ENCODE data around the gene HTR7.
A peak's percentile ranks its signal among the peaks of the same experiment; 100 is the strongest.
"Not testable (repeated sequence)": the region's sequence is repeated elsewhere in the genome, so short reads cannot be mapped to it uniquely, and the experiment has no call there.

Gene HTR7

DNA sequence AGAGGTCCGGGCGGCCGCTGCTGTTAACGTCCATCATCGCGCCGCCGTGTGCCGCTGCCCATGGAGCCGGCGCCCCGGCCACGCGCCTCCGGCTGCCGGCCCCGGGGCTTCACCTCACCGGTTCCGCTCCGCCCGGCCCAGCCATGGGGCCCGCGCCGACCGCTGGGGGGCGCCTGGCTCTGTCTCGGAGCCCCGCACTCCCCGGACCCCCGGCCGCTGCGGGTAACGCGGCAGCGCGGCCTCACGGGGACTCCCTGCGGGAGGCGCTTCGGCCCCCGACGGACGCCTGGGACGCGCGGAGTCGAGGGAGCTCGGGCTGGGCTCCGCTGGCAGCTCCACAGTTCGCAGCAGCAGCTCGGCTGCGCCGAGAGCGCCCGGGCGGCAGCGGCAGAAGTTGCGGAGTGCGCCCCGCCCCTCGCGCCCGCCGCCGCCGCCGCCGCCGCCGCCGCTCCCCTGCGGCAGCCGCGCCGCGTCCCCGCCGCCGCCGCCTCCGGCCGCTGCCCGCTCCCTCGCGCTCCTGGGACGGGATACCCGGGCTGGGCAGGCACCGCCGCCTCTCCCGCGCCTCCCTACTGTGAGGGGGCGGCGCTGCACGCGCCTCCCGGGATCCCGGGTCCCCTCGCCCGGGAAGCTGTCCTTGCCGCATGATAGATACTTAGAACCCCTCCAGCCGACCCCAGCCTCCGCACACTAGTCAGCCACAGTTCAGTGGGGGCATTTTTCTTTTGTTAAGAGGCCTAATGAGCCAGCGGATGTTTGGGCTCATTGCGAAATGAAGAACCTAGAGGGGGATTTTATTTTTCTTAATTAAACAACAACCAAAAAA is at the start of gene HTR7:
Gene HTR7, minus strand, starts transcription at position 405 of the 826 bp plus-strand sequence. Its CDS starts 368 bp downstream, at position 37.
- DNase-seq (ENCODE audit: extremely low read depth in 1 of 2, low read depth in 1 of 2) = no peak

DNA sequence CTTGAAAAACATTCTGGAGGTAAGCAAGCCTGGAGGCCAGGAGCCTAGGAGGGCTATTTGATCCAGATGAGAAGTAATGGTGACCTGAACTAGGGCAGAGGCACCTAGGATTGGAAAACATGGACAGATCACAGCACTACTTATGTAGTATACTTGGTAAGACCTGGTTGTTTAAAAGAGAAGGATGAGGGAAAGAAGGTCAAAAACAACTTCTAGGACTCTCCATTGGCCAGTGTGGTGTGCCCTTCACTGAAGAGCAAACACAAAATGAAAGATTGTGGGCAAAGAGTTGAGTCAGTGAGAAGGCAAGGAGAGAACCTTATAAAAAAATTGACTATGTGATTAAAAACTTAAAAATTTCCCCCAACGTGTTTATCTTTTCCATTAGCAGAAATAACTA is 48.8 kb upstream of the HTR7 start:
- DNase-seq (ENCODE audit: extremely low read depth in 1 of 2, low read depth in 1 of 2) = no peak

DNA sequence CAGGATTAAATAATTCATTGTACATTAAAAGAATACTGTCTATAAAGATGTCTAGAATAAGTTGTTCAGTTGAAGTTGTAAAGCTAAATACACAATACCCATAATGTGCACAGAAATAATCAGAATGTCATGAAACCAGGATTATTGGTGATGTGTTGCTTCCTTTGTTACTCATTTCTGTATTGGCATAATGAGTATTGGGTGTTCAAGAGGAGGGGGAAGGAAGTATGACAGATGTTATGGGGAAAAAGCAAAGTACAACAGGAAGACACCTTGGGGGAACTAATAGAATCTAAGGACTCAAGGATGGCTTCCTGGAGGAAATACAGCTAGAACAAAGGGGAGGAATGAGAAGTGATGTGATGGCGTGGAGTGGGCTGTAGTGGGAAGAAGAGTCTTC is 48.1 kb upstream of the HTR7 start:
- no peak for DNase-seq (ENCODE audit: extremely low read depth in 1 of 2, low read depth in 1 of 2)

DNA sequence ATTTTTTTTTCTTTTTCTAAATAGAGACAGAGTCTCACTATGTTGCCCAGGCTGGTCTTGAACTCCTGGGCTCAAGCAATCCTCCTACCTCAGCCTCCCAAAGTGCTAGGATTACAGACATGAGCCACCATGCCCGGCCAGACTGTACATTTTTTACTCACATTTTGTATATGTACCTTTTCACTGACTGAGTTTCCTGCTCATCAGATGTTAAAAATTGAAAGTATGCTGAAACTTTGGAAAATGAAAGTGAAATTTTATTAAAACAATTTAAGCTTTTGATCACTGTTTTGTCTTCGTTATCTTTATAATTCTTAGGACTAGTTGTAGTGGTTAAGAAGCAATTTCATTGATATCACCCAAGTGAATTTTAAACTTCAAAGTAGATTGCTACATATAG is 39.1 kb upstream of the HTR7 start:
- not testable (repeated sequence) for DNase-seq (ENCODE audit: extremely low read depth in 1 of 2, low read depth in 1 of 2)

DNA sequence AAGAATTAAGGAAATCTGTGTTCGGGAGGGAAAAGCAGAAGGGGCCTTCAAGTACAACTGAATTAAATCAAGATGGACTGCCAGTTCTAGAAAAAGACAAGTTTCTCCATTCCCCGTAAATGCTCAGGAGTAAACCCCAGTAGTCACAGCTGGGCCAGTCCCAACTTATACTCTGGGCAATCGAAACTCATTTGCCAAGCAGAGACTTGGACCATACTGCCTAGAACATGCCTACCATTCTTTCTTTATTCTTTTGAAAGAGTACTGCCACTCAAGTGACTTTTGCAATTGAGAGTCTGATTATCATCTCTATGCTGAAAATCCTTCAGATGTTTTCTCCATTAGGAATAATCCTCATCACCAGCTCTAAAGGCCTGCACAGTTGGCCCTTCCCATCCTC is 35.4 kb upstream of the HTR7 start:
- DNase-seq (ENCODE audit: extremely low read depth in 1 of 2, low read depth in 1 of 2) = no peak

DNA sequence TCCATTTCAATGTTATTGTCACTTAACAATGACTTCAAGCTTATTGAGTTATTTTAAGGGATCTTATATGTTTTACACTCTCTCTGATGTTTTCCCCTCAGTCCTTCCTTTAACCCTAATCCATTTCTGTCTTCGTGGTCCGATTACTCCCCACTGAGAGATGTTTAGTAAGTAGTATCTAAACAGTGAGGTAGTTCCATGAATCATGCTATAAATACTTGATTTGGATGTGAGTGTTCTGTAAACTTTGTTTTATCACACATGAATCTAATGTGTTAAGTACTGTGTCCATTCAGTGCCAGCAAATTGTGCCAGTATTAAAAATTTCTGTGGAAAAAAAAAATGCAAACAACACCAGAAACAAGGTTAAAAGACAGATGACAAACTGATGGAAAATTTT is 32.5 kb upstream of the HTR7 start:
- no peak for DNase-seq (ENCODE audit: extremely low read depth in 1 of 2, low read depth in 1 of 2)

DNA sequence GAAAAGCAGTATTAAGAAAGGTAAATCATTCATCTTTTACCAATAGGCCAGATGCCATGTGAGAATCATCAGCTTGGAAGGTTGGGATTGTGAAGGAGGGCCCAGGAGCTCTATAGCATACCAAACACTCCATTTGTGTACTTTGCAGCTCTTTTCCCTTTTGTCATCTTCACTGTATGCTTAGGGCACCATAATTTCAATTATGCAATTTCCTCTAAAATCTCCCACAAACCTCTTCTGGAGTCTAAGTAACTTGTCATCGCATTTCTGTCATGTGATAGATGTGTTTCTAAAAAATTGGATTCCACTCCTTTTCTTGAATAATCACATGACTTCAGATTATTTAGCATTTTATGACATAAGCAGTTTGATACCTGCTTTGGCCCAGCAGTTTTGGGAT is 31.8 kb upstream of the HTR7 start:
- DNase-seq (ENCODE audit: extremely low read depth in 1 of 2, low read depth in 1 of 2) = no peak

DNA sequence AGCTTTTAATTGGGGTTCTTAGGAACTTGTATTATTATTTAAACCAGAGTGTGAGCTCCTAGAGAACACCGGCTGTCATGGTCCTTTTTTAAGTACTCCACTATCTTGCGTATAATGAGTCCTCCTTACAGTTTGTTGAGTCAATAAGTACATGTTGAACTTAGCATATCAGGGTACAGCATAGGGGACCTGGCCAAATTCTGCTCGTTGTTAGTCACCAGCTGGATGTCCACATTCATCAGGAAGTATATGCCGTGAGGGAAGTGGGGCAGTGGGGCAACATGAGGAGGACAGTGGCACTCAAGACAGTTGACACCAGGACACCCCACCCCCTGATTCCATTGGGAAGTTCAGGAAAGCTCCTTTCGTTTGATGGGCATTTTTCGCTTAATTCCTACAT is 30.5 kb upstream of the HTR7 start:
- no peak for DNase-seq (ENCODE audit: extremely low read depth in 1 of 2, low read depth in 1 of 2)

DNA sequence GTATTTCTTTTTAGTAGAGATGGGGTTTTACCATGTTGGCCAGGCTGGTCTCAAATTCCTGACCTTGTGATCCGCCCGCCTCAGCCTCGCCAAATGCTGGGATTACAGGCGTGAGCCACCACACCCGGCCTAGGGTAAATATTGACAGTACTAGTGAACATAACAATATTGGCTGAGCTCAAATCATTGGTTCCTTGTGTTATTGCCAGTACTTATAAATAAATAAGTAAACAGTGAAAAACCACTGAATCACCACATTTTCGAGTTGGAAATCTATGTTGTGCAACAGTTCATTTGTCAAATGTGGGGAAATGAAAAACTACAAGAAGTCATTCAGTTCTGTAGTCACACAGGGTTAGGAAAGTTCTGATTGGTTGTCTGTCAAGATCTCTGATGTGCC is 29.7 kb upstream of the HTR7 start:
- no peak for DNase-seq (ENCODE audit: extremely low read depth in 1 of 2, low read depth in 1 of 2)

DNA sequence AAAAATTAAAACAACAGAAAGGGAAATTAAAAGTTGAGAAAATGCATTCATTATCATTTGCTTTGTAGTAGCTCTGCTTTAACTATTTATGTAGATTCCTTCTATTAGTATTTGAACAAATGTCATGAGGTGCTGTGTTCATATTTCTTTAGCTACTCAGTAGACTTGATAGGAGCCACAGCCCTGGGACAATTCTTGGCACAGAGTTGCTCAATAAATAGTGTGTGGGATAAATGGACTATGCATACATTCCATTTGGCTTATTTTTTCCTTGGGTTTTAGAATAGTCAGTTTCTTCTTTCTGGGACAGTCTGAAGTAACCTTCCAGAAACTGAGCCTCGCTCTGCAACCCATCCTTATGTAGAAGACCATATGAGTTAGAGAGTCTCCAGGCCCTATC is 27.3 kb upstream of the HTR7 start:
- DNase-seq (ENCODE audit: extremely low read depth in 1 of 2, low read depth in 1 of 2) = no peak

DNA sequence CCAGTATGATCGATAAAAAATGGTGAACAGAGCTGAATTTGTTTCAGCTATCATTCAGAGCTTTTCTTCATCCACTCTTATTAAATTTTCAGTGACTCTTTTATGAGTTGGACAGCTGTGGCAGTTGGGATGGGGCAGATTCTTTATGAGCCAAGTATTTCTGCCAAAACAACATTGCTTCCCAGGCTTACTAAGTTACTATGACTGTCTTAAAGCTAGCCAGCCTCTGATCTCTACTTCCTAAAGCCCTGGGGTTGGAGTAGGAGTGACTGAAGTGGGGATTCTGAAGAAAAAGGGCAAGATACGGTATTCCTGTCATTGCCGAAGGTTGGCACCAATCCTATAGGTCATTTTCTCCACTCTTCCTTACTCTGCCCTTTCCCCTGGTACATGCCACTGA is 26.6 kb upstream of the HTR7 start:
- DNase-seq (ENCODE audit: extremely low read depth in 1 of 2, low read depth in 1 of 2) = no peak

DNA sequence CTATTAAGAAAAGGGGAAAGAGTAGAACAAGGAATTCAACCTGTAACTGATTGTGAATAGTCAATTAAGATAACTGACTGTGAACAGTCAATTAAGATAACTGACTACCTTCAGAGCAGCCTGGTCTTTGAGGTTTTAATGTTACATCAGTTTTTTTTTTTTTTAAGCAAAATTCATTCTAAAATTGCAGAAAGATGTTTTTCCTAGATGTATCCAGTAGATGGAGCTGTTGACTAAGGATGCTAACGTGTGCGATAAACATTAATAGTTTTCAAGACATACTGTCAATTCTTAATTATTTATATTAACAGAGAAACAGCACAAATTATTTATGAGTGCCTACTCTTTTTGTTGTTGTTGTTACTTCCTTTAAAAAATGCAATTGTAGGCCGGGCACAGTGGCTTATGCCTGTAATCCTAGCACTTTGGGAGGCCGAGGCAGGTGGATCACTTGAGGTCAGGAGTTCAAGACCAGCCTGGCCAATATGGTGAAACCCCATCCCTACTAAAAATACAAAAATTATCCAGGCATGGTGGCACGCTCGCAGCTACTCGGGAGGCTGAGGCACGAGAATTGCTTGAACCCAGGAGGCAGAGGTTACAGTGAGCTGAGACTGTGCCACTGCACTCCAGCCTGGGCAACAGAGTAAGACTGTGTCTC is 22.4 kb upstream of the HTR7 start:
- DNase-seq (ENCODE audit: extremely low read depth in 1 of 2, low read depth in 1 of 2) = not testable (repeated sequence)

DNA sequence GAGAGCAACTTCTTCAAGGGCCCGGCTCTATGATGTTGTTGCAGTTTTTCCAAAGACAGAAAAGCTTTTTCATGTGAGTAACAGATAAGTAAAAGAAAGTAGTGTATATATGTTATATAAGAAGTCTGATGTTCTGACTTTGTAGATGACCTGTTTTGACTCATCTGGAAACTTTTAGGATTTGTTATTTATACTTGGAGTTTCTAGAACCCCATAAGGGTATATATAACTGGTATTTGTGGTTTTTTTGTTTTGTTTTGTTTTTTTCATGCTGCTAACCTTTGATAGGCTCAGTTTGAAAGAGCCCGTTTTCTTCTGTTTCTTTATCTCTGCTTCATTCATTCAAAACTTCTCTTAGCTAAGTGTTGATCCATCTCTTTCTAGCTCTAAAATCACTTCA is 21.2 kb upstream of the HTR7 start:
- no peak for DNase-seq (ENCODE audit: extremely low read depth in 1 of 2, low read depth in 1 of 2)

DNA sequence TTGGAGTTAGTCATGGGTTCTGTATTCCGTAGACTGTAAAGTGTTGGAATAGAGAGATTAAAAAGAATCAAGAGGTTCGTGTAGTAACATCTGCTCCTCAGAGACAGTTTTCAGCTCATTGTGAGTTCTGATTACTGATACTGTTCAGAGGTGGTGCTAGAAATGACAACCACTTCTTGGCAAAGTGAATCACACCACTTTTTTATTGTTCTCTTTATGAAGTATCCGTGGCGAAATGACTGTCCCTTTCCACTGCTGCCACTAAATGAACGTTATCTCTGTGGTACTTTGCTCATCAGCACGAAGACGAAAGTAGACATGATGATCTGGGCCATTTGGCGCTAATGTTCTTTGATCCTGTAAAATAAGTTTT is 14.8 kb upstream of the HTR7 start:
- peak in 1 of 2 donors; percentile 45 for DNase-seq (ENCODE audit: extremely low read depth in 1 of 2, low read depth in 1 of 2)

DNA sequence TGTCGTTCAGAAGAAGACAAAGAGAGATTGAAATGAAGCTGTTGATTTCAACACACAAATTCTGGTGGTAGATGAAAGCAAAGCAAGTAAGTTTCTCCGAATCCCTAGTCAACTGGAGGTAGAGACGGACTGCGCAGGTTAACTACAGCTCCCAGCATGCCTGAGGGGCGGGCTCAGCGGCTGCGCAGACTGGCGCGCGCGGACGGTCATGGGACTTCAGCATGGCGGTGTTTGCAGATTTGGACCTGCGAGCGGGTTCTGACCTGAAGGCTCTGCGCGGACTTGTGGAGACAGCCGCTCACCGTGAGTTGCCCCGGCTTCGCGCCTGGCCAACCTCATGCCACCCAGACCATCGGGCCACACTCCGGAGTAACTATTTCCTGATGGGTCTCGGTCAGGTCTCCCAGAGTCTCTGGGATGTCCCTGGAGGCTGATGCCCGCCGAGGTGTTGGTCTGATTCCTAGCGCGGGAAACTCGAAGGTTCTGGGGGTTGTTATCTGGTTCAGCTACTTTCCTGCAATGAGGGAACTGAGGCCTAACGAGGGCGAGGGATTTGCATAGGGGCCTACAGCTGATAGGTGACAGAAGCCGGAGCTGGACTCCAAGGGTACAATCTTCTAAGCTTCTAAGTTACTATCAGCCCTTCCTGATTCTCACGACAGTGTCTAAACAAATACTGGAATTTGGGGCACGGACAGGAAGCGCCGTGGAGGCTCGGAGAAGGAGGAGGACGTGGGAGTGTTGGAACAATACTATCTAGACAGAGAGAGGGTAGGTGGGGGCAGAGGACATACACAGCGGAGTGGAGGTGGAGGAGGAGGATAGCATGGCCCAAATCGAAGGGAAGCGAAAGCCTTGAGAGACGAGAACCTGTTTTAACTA is 14.2 kb upstream of the HTR7 start, which contains the start of gene RPP30:
Gene RPP30, plus strand, starts transcription at position 209 of the 882 bp plus-strand sequence. Its CDS starts 13 bp downstream, at position 222.
- DNase-seq (ENCODE audit: extremely low read depth in 1 of 2, low read depth in 1 of 2) = peak; percentile 74 to 77

DNA sequence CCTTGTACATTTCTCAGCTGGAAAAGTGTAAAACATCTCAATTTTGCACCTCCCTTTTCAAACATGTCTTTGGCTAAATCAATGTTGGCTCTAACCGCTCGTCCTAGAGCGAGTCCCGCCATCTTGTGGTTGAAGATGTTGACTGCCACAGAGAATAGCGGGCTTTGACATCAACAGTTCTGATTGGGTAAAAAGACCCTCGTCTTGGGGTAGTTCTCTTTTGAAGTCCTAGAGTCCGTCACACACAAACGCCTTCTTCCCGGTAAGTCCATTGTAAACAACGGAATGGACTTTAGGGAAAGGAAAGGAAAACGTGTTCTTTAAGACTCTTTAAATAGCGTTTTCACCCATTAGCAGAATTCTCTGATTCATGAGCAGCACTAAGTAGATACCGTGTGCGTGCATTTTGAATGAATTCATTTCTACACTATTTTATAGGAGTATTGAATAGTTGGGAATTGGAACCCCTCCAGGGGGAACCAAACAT is 13.5 kb upstream of the HTR7 start:
- DNase-seq (ENCODE audit: extremely low read depth in 1 of 2, low read depth in 1 of 2) = no peak

DNA sequence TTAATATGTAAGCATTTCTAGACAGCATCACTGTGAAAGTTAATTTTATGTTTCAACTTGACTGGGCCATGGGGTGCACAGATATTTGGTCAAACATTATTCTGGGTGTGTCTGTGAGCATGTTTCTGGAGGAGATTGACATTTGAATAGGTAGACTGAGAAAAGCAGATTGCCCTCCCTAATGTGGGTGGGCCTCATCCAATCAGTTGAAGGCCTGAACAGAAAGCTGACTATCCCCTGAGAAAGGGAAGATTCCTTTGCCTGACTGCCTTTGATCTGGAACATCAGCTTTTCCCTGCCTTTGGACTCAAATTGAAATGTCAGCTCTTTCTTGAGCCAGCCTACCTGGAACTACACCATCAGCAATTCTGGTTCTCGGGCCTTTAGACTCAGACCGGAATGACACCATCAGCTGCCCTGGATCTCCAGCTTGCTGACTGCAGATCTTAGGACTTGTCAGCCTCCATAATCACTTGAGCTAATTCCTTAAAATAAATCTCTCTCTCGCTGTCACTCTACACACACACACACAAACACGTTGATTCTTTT is 8.3 kb upstream of the HTR7 start:
- DNase-seq (ENCODE audit: extremely low read depth in 1 of 2, low read depth in 1 of 2) = no peak

DNA sequence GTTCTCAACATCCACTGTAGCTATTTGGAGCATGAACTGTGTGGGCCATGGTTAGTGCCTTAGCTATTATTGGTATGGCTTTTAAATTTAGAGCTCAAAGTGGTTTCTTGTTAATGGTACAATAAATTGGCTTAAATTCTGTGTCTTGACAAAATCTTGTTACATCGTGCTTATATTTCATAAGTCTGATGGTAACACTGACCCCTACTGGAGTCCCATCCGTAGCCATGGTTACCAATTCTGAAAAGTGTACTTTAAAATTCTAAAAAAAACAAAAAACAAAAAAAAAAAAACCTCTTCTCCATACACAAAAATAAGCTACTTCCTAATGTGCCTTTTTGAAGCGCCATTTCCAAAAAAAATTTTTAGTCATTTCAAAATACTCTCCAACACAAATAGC is 7.6 kb upstream of the HTR7 start:
- DNase-seq (ENCODE audit: extremely low read depth in 1 of 2, low read depth in 1 of 2) = no peak

DNA sequence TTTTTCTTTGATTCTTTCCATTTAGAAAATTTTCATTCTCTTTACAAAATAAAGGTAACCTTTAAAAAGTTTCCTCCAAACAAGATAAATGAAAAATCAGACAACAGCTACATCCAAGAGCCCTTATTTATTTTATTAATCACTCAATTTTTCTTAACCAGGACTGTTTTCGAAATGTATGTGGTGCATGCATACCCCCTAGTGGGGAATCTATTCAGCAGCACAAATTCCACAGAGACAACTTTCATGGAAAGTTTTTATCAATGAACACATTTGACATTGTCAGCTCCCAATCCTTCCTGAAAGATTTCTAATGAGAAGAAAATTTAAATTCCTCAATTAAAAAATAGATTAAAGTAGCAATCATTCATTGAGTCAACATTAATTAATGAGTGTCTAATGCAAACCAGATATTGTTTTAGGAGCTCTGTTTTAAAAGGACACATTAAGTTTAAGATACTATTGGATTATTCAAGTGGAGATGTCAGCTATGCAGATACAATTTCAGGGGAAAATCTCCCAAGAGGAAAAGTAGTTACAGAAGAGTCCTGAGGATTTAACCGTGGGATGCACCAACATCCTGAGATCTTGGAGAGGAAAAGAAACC is 5.2 kb upstream of the HTR7 start:
- no peak for DNase-seq (ENCODE audit: extremely low read depth in 1 of 2, low read depth in 1 of 2)

DNA sequence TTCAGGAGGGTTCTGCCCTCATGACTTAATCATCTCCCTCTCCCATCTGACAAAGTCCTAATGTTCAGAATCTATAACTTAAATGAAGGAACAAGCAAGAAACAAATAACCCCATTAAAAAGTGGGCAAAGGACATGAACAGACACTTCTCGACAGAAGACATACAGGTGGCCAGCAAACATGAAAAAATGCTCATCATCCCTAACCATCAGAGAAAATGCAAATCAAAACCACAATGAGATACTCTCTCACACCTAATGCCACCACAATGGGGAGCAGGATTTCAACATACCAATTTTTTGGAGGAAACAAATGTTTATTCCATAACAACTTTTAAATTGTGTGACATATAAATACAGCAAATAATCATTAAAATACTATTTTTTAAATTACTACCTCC is 3.0 kb upstream of the HTR7 start:
- no peak for DNase-seq (ENCODE audit: extremely low read depth in 1 of 2, low read depth in 1 of 2)

DNA sequence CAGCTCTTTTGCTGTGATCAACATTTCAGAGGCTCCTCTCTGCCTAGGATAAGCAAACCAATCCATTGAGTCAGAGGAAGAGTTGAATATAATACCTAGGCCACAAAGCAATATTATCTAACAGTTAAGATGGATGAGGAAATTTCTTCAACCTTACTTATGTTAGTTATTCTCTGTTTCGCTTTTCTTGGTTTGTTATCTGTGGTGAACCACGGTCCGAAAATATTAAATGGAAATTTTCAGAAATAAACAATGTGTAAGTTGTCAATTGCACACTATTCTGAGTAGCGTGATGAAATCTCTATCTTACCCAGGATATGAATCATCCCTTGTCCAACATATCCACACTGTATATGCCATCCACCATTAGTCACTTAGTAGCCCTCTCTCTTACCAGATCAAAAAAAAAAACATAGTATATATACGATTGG is 1.5 kb upstream of the HTR7 start:
- DNase-seq (ENCODE audit: extremely low read depth in 1 of 2, low read depth in 1 of 2) = no peak

All from stimulated activated CD8-positive, alpha-beta memory T cell treated with anti-CD3 and anti-CD28 coated beads, Interleukin-7, amount 100 ng/mL, for 48 hours (primary cell).